ENCODE data around the gene NR2C2AP. TPM values are rescaled to one million over a fixed set of nuclear protein-coding genes. Genes with fewer than 3 reads are reported as not detected.

Gene NR2C2AP
- total RNA-seq, 1 experiment from 2014 or later = 31.7 TPM

DNA sequence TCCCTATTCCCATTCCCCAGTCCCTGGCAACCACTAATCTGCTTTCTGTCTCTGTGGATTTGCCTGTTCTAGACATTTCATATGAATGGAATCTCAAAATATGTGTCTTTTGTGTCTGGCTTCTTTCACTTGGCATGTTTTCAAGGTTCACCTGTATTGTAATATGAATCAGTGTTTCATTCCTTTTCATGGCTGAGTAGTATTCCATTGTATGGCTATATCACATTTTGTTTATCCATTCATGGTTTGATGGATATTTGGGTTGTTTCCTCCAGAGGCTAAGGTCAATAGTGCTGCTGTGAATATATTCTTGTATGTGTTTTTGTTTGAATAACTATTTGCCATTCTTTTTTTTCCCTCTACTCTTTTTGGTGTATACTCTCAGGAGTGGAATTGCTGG is 33.0 kb upstream of the NR2C2AP start:
- no peak overlapping the region for H2BK5ac ChIP-seq (ENCODE audit: insufficient read length, low read length)
- DNase-seq = no peak
- no peak overlapping the region for H3K9ac ChIP-seq (ENCODE audit: extremely low read depth, insufficient read length, low read length)
- H4K20me1 ChIP-seq (ENCODE audit: control insufficient read depth, insufficient read depth, insufficient read length) = no peaks in the 10 kb centered on the region
- Mint-ChIP-seq H3K36me3 (ENCODE audit: insufficient read depth in 1 of 3, low read depth in 3 of 3) (peaks cover 0 to 7% (median 5%) of the 10 kb centered on the region in 3 experiments; a peak in 3 of 7 replicates), H3K9me3 (peaks cover 22 to 26% of the 10 kb centered on the region in 2 experiments), H3K4me1 (0 out of 4 replicates have a peak, but pooled peaks cover 0 to 3% of the 10 kb centered on the region in 2 experiments), H3K27me3 (ENCODE audit: low read depth) (peaks cover 65% of the 10 kb centered on the region), H3K4me3 (no peak overlapping the region), H3K27ac (no peak overlapping the region)
- no peaks in the 10 kb centered on the region for H3K23me2 ChIP-seq (ENCODE audit: insufficient read length, low read depth, low read length, poor library complexity, severe bottlenecking)
- H2AFZ ChIP-seq (ENCODE audit: low read length) = no peak overlapping the region
- no peak overlapping the region for H2BK120ac ChIP-seq (ENCODE audit: low read depth, low read length, poor library complexity, severe bottlenecking)
- H3K4ac ChIP-seq (ENCODE audit: low read depth, low read length) = no peak overlapping the region
- H2AK5ac ChIP-seq (ENCODE audit: insufficient read length, low read length) = no peak overlapping the region
- H4K5ac ChIP-seq (ENCODE audit: insufficient read length, low read depth, low read length) = no peak overlapping the region
- H3K4me2 ChIP-seq (ENCODE audit: insufficient read depth, insufficient read length, low read length) = no peak overlapping the region
- no peak overlapping the region for H2BK20ac ChIP-seq (ENCODE audit: low read depth, low read length, poor library complexity, severe bottlenecking)
- no peaks in the 10 kb centered on the region for H3K27me3 ChIP-seq (ENCODE audit: insufficient read depth, low read length)
- no peaks in the 10 kb centered on the region for H3K79me1 ChIP-seq (ENCODE audit: insufficient read depth, low read depth, low read length, poor library complexity, severe bottlenecking)
- H4K91ac ChIP-seq (ENCODE audit: insufficient read length, low read depth, low read length) = no peak overlapping the region
- no peak overlapping the region for H3T11ph ChIP-seq (ENCODE audit: low read length)
- no peak overlapping the region for H3K14ac ChIP-seq (ENCODE audit: insufficient read depth, low read length)
- H3K56ac ChIP-seq (ENCODE audit: insufficient read length, low read depth, low read length) = no peak overlapping the region
- TF ChIP-seq, protein P1, sequence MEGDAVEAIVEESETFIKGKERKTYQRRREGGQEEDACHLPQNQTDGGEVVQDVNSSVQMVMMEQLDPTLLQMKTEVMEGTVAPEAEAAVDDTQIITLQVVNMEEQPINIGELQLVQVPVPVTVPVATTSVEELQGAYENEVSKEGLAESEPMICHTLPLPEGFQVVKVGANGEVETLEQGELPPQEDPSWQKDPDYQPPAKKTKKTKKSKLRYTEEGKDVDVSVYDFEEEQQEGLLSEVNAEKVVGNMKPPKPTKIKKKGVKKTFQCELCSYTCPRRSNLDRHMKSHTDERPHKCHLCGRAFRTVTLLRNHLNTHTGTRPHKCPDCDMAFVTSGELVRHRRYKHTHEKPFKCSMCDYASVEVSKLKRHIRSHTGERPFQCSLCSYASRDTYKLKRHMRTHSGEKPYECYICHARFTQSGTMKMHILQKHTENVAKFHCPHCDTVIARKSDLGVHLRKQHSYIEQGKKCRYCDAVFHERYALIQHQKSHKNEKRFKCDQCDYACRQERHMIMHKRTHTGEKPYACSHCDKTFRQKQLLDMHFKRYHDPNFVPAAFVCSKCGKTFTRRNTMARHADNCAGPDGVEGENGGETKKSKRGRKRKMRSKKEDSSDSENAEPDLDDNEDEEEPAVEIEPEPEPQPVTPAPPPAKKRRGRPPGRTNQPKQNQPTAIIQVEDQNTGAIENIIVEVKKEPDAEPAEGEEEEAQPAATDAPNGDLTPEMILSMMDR (conservative IDR thresholded peaks at IDR 0.05) = no peak
- H2BK12ac ChIP-seq (ENCODE audit: insufficient read length, low read depth, low read length) = no peak overlapping the region
- H3K18ac ChIP-seq (ENCODE audit: insufficient read length, low read depth, low read length) = no peak overlapping the region
- H3K27ac ChIP-seq (ENCODE audit: insufficient read length, low read depth, low read length) = no peak overlapping the region
- no peak overlapping the region for H4K8ac ChIP-seq (replicated peaks; ENCODE audit: insufficient read length, low read depth, low read length)
- H3K79me2 ChIP-seq (ENCODE audit: insufficient read depth, low read length) = no peaks in the 10 kb centered on the region
- H3K9me3 ChIP-seq (ENCODE audit: control insufficient read depth, low read depth, low read length) = peaks cover 4% of the 10 kb centered on the region
- no peak overlapping the region for H2BK15ac ChIP-seq (ENCODE audit: low read depth, low read length)
- no peak overlapping the region for H3K23ac ChIP-seq (ENCODE audit: insufficient read length, low read depth, low read length)
- H3K4me1 ChIP-seq (ENCODE audit: insufficient read depth, low read length) = no peaks in the 10 kb centered on the region
